Tibial nerve (tissue), 3 donors: ENCODE measurements around the gene AKT1S1.

Experiments used
- POLR2A ChIP-seq, 2 donors: fragments of 450-650 bp; IDR thresholded peaks; one replicate each; pipeline ENCODE4 v1.6.1; 2017; ENCODE audit warnings: antibody characterized with exemption in 2 of 2, mild to moderate bottlenecking in 2 of 2, moderate library complexity in 2 of 2
- TF ChIP-seq, protein P1 (sequence below), 5 experiments: fragments of 200-600 bp in 3 of 5; fragments of 450-650 bp in 2 of 5; sonication (generic) in 3 of 5; IDR thresholded peaks; one replicate each; pipeline ENCODE4 v1.5.1; 2016 to 2019; ENCODE audit warnings: antibody characterized with exemption in 5 of 5, mild to moderate bottlenecking in 3 of 5, moderate library complexity in 2 of 5

DNA sequence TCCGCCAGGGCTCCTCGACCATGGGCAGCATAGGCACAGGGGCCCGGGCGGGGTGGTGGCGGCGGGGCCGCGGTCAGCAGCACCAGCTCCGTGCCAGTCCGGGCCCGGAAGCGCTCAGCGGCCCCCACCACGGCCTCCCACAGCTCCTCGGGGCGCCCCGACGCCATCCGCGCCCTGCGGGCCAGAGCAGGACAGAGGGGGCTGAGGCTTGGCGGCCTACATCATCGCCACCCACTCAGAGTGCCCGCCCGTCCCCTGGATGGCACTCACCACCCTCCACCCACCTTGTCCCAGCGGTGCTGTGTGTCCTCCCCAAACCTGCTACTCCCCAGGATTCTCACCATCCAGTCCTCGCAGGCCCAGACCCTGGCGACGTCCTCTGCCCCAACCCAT, 4.0 kb downstream of the AKT1S1 start:
- TF ChIP-seq, protein P1, sequence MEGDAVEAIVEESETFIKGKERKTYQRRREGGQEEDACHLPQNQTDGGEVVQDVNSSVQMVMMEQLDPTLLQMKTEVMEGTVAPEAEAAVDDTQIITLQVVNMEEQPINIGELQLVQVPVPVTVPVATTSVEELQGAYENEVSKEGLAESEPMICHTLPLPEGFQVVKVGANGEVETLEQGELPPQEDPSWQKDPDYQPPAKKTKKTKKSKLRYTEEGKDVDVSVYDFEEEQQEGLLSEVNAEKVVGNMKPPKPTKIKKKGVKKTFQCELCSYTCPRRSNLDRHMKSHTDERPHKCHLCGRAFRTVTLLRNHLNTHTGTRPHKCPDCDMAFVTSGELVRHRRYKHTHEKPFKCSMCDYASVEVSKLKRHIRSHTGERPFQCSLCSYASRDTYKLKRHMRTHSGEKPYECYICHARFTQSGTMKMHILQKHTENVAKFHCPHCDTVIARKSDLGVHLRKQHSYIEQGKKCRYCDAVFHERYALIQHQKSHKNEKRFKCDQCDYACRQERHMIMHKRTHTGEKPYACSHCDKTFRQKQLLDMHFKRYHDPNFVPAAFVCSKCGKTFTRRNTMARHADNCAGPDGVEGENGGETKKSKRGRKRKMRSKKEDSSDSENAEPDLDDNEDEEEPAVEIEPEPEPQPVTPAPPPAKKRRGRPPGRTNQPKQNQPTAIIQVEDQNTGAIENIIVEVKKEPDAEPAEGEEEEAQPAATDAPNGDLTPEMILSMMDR (IDR thresholded peaks at IDR 0.05): no peak
- TF ChIP-seq POLR2A (IDR thresholded peaks at IDR 0.05): no peak
